Adrenal gland (tissue), 5 donors: ENCODE measurements around the gene APOD.

Experiments used
- CTCF ChIP-seq, 6 experiments: fragments of 450-650 bp in 4 of 6; fragments of 200-600 bp in 2 of 6; sonication (generic) in 1 of 6; IDR thresholded peaks; 1 replicate in 5 of 6; 2 replicates in 1 of 6; pipeline versions ENCODE4 v1.5.1 to v1.8.0; 2016 to 2021; ENCODE audit warnings: antibody characterized with exemption in 6 of 6, mild to moderate bottlenecking in 2 of 6, moderate library complexity in 1 of 6
- POLR2A ChIP-seq, 2 donors: fragments of 450-650 bp; IDR thresholded peaks; one replicate each; pipeline ENCODE4 v1.6.1; 2017; ENCODE audit warnings: antibody characterized with exemption in 2 of 2, mild to moderate bottlenecking in 2 of 2, moderate library complexity in 1 of 2
- donor health status: DM: no; HTN: no; CAD: no.

GRCh38 chr3:195616681-195617080 is 32.9 kb upstream of the APOD start:
- TF ChIP-seq POLR2A (IDR thresholded peaks at IDR 0.05) = no peak
- no peak for TF ChIP-seq CTCF (IDR thresholded peaks at IDR 0.05)
